H1 (cell line): ENCODE results near the gene MYPN. TPM values are rescaled to one million over a fixed set of nuclear protein-coding genes. Genes with fewer than 3 reads are reported as not detected.

Experiments
- CTCF ChIA-PET: fragments of 300-600 bp; sonication (Branson Sonifier 250); formaldehyde crosslinking; loops from one replicate; lab custom pipeline; 2021; ENCODE audit not compliant: partially characterized antibody; lab: Charles Lee
- POLR2A ChIA-PET: fragments of 300-600 bp; sonication (Branson Sonifier 250); formaldehyde crosslinking; loops from one replicate; lab custom pipeline; 2021; ENCODE audit warnings: inconsistent platforms; ENCODE audit not compliant: partially characterized antibody; lab: Charles Lee
- DNase-seq, 2 experiments: peaks; one replicate each; pipeline versions ENCODE4 v3.0.0 to v3.0.0-alpha.2; 2010 to 2022; ENCODE audit warnings: low spot score in 2 of 2, low read depth in 1 of 2, mixed read lengths in 1 of 2
- FAIRE-seq: peaks from 2 replicates; lab custom pipeline; 2011; peaks lifted over from hg19 to GRCh38; lab: Jason Lieb, UNC
- H2AFZ ChIP-seq: 2 replicates; pipeline ENCODE4 v1.8.1; 2012; ENCODE audit warnings: low read length, inconsistent platforms
- H2AK5ac ChIP-seq: 2 replicates; pipeline ENCODE4 v1.6.1; 2013; ENCODE audit warnings: low read depth, low read length
- H2BK120ac ChIP-seq: replicated peaks from 2 replicates; pipeline ENCODE3; 2013; ENCODE audit warnings: low read depth, low read length, inconsistent platforms
- H2BK12ac ChIP-seq: 2 replicates; pipeline ENCODE4 v1.6.1; 2013; ENCODE audit warnings: low read depth, low read length
- H2BK15ac ChIP-seq: 2 replicates; pipeline ENCODE4 v1.6.1; 2013; ENCODE audit warnings: low read length
- H2BK20ac ChIP-seq: 2 replicates; pipeline ENCODE4 v1.6.1; 2013; ENCODE audit warnings: low read length
- H2BK5ac ChIP-seq: 2 replicates; pipeline ENCODE4 v1.6.1; 2013; ENCODE audit warnings: low read depth, low read length
- H3K14ac ChIP-seq: 2 replicates; pipeline ENCODE4 v1.6.1; 2013; ENCODE audit warnings: inconsistent platforms; ENCODE audit not compliant: insufficient read length
- H3K18ac ChIP-seq: 2 replicates; pipeline ENCODE4 v1.6.1; 2013; ENCODE audit warnings: low read length; ENCODE audit errors: extremely low read depth
- H3K23ac ChIP-seq: 2 replicates; pipeline ENCODE4 v1.6.1; 2013; ENCODE audit warnings: inconsistent platforms; ENCODE audit not compliant: insufficient read length
- H3K23me2 ChIP-seq: 2 replicates; pipeline ENCODE4 v1.6.1; 2013; ENCODE audit warnings: low read depth, low read length
- H3K27ac ChIP-seq: 2 replicates; pipeline ENCODE4 v1.6.1; 2011; ENCODE audit warnings: low read depth, low read length, inconsistent platforms
- H3K27me3 ChIP-seq, 4 experiments: replicated peaks in 1 of 4; 1 replicate in 1 of 4; 2 replicates in 3 of 4; pipeline versions ENCODE4 v1.6.1 to v1.8.1; 2011 to 2013; ENCODE audit warnings: low read length in 3 of 4, mild to moderate bottlenecking in 3 of 4, inconsistent platforms in 2 of 4, mixed read lengths in 2 of 4, moderate library complexity in 1 of 4; ENCODE audit not compliant: control insufficient read depth in 3 of 4, insufficient read depth in 3 of 4; ENCODE audit errors: extremely low read depth in 1 of 4
- H3K36me3 ChIP-seq, 4 experiments: 2 replicates each; pipeline versions ENCODE4 v1.6.1 to v1.8.1; 2011 to 2013; ENCODE audit warnings: mild to moderate bottlenecking in 4 of 4, low read length in 3 of 4, moderate library complexity in 2 of 4, control low read depth in 1 of 4, inconsistent platforms in 1 of 4; ENCODE audit not compliant: insufficient read depth in 4 of 4, control insufficient read depth in 2 of 4
- H3K4ac ChIP-seq: replicated peaks from 2 replicates; pipeline ENCODE3; 2013; ENCODE audit warnings: low read length, low read depth, mixed read lengths, inconsistent platforms; ENCODE audit not compliant: insufficient read length
- H3K4me1 ChIP-seq, 4 experiments: replicated peaks in 1 of 4; 1 replicate in 1 of 4; 2 replicates in 3 of 4; pipeline versions ENCODE4 v1.6.1 to v1.8.1; 2011 to 2013; ENCODE audit warnings: low read length in 3 of 4, inconsistent platforms in 2 of 4, mixed read lengths in 1 of 4; ENCODE audit not compliant: insufficient read depth in 4 of 4, control insufficient read depth in 3 of 4
- H3K4me2 ChIP-seq, 2 experiments: 2 replicates each; pipeline versions ENCODE4 v1.6.1 to v1.8.1; 2011 to 2013; ENCODE audit warnings: low read depth in 2 of 2, low read length in 2 of 2, control low read depth in 1 of 2, inconsistent platforms in 1 of 2, mild to moderate bottlenecking in 1 of 2; ENCODE audit not compliant: insufficient read depth in 1 of 2
- H3K4me3 ChIP-seq, 4 experiments: fragments of 200-600, 300-600 bp in 1 of 4; sonication (generic), shearing (Covaris generic), sonication (Bioruptor Twin) in 1 of 4; 2 replicates each; pipeline versions ENCODE4 v1.5.1 to v1.8.1; 2011 to 2016; ENCODE audit warnings: low read length in 4 of 4, low read depth in 3 of 4, control low read depth in 2 of 4, inconsistent platforms in 2 of 4, mild to moderate bottlenecking in 2 of 4, mixed read lengths in 1 of 4, moderate library complexity in 1 of 4; ENCODE audit not compliant: insufficient read depth in 2 of 4; ENCODE audit errors: extremely low read depth in 1 of 4
- H3K56ac ChIP-seq: replicated peaks from 2 replicates; pipeline ENCODE3; 2013; ENCODE audit warnings: low read depth, mild to moderate bottlenecking, mixed read lengths, low read length, inconsistent platforms; ENCODE audit not compliant: insufficient read length
- H3K79me1 ChIP-seq: 2 replicates; pipeline ENCODE4 v1.6.1; 2013; ENCODE audit warnings: low read depth, low read length, control low read depth
- H3K79me2 ChIP-seq, 2 experiments: 2 replicates each; pipeline versions ENCODE4 v1.6.1 to v1.8.1; 2012 to 2013; ENCODE audit warnings: low read length in 2 of 2, mild to moderate bottlenecking in 2 of 2, inconsistent platforms in 1 of 2; ENCODE audit not compliant: insufficient read depth in 2 of 2, control insufficient read depth in 1 of 2
- H3K9ac ChIP-seq, 4 experiments: replicated peaks in 1 of 4; 1 replicate in 1 of 4; 2 replicates in 3 of 4; pipeline versions ENCODE4 v1.6.1 to v1.8.1; 2011 to 2013; ENCODE audit warnings: low read depth in 3 of 4, low read length in 3 of 4, control low read depth in 2 of 4, mild to moderate bottlenecking in 2 of 4, moderate library complexity in 2 of 4, inconsistent platforms in 1 of 4; ENCODE audit errors: extremely low read depth in 1 of 4
- H3K9me3 ChIP-seq, 2 experiments: 2 replicates each; pipeline versions ENCODE4 v1.6.1 to v1.8.1; 2012 to 2013; ENCODE audit warnings: mild to moderate bottlenecking in 2 of 2, moderate library complexity in 2 of 2, control low read depth in 1 of 2, inconsistent platforms in 1 of 2, low read depth in 1 of 2, low read length in 1 of 2, mixed read lengths in 1 of 2; ENCODE audit not compliant: insufficient read depth in 2 of 2
- H4K20me1 ChIP-seq, 2 experiments: replicated peaks in 1 of 2; 2 replicates each; pipeline versions ENCODE3 to v1.8.1; 2011 to 2013; ENCODE audit warnings: inconsistent platforms in 2 of 2, low read length in 2 of 2, mild to moderate bottlenecking in 1 of 2; ENCODE audit not compliant: insufficient read depth in 2 of 2, control insufficient read depth in 1 of 2
- H4K5ac ChIP-seq: 2 replicates; pipeline ENCODE4 v1.6.1; 2013; ENCODE audit warnings: low read length, low read depth, mixed read lengths, inconsistent platforms; ENCODE audit not compliant: insufficient read length
- H4K8ac ChIP-seq: 2 replicates; pipeline ENCODE4 v1.8.0; 2013; ENCODE audit warnings: mild to moderate bottlenecking, moderate library complexity, low read length, inconsistent platforms; ENCODE audit not compliant: insufficient read depth; ENCODE audit errors: extremely low read depth
- H4K91ac ChIP-seq: replicated peaks from 2 replicates; pipeline ENCODE3; 2013; ENCODE audit warnings: low read length, mixed read lengths, inconsistent platforms; ENCODE audit not compliant: insufficient read length
- CBX8 ChIP-seq: fragments of 300-800, 300-1000 bp; sonication (generic); IDR thresholded peaks from 2 replicates; pipeline ENCODE4 v1.7.1; 2016; ENCODE audit warnings: low read depth, low read length, borderline replicate concordance
- CREB1 ChIP-seq: IDR thresholded peaks from 2 replicates; pipeline ENCODE4 v1.6.1; 2012; ENCODE audit warnings: inconsistent platforms
- GTF2F1 ChIP-seq: IDR thresholded peaks from 2 replicates; pipeline ENCODE4 v1.6.1; 2012; ENCODE audit warnings: low read depth, low read length, improper control_type of control experiment, borderline replicate concordance
- MAFK ChIP-seq: IDR thresholded peaks from 2 replicates; pipeline ENCODE4 v1.6.1; 2012; ENCODE audit warnings: low read depth, mild to moderate bottlenecking, improper control_type of control experiment, low read length
- NANOG ChIP-seq: IDR thresholded peaks from 2 replicates; pipeline ENCODE4 v1.6.1; 2011; ENCODE audit warnings: low read length, low read depth, mild to moderate bottlenecking, inconsistent platforms; ENCODE audit not compliant: insufficient read depth, poor library complexity, severe bottlenecking
- RBBP5 ChIP-seq: IDR thresholded peaks from 2 replicates; pipeline ENCODE4 v1.7.1; 2012; ENCODE audit warnings: low read depth, mild to moderate bottlenecking, inconsistent platforms, low read length, moderate library complexity, borderline replicate concordance
- SP4 ChIP-seq: IDR thresholded peaks from 2 replicates; pipeline ENCODE4 v1.6.1; 2012; ENCODE audit warnings: low read length, inconsistent platforms
- USF2 ChIP-seq: IDR thresholded peaks from 2 replicates; pipeline ENCODE4 v1.6.1; 2011; ENCODE audit warnings: low read length, improper control_type of control experiment
- WGBS, 2 experiments: shearing (Covaris generic) in 1 of 2; methylation state at CpG; one replicate each; pipeline versions ENCODE4 v1.1.6 to v1.1.7; 2013 to 2015; ENCODE audit warnings: low lambda C conversion rate in 2 of 2, mixed read lengths in 2 of 2, inconsistent platforms in 1 of 2, low coverage in 1 of 2, missing lambda C conversion rate in 1 of 2; ENCODE audit not compliant: insufficient replicate concordance in 2 of 2, insufficient coverage in 1 of 2, insufficient read length in 1 of 2; ENCODE audit errors: extremely low coverage in 1 of 2, missing lambda C conversion rate in 1 of 2; 5-methylcytosine and 5-hydroxymethylcytosine counted together
- polyA plus RNA-seq, 7 experiments: library from polyadenylated mRNA; depleted of rRNA in 3 of 7; stranded (reverse) in 5 of 7; unstranded in 2 of 7; fragments of >200 nt in 5 of 7; fragments of 200-250 nt in 2 of 7; gene quantifications; 1 replicate in 5 of 7; 2 replicates in 1 of 7; 4 replicates in 1 of 7; pipeline versions ENCODE4 v1.2.1 to v1.2.3, GENCODE V29; 2011 to 2013; ENCODE audit warnings: missing spikeins in 2 of 7, mixed read lengths in 2 of 7
- total RNA-seq: library from RNA; stranded (reverse); fragmentation: NEBNext Ultra II Directional; extraction: Animal tissue kit (Norgen Biotek cat#: 25700); gene quantifications from 2 replicates; pipeline ENCODE4 v1.2.1, GENCODE V29; 2021

The MYPN gene
- total and polyA plus RNA-seq, 2 of the 8 experiments (the other 6 are each of a cell fraction or from before 2014, with no cell fraction given), result not detected

- Histone ChIP-seq H3K9me3 (no peaks in the 10 kb centered on the region), H2BK120ac (no peak overlapping the region), H3K23me2 (no peaks in the 10 kb centered on the region; the same call in 1 of the 2 replicates), H3K79me2 (no peaks in the 10 kb centered on the region), H3K18ac (no peak overlapping the region), H3K27ac (no peak overlapping the region), H2AK5ac (no peak overlapping the region), H2BK15ac (no peak overlapping the region), H2BK5ac (0 out of 2 replicates have a peak overlapping the region, but pooled peaks have one; percentile 64), H3K4me2 (no peak overlapping the region), H3K23ac (no peak overlapping the region), H3K9ac (no peak overlapping the region), H2AFZ (no peak overlapping the region)
- CTCF ChIA-PET, result interaction anchor here (0.6 kb wide), 1 partner anchor 108 kb away, joined by 3 read pairs; no protein-coding TSS in a partner anchor
- TF ChIP-seq MAFK, result no peak
- no peak for TF ChIP-seq SP4
- no peak for TF ChIP-seq CBX8
- no peak for TF ChIP-seq USF2
- no peak for TF ChIP-seq NANOG
- no peak for TF ChIP-seq RBBP5
- no peak for TF ChIP-seq GTF2F1
- no peak for TF ChIP-seq CREB1
- TF ChIP-seq, all 59 proteins: peak for 0
- H3K27me3 ChIP-seq, result no peaks in the 10 kb centered on the region
- no peak for FAIRE-seq
- H2BK20ac ChIP-seq, result no peak overlapping the region
- H3K4ac ChIP-seq, result no peak overlapping the region
- 86% methylated on average over 3 of the region's 3 CpGs; no CpG with 5 or more reads in 1 of the 2 experiments for WGBS, 2 experiments
- no peaks in the 10 kb centered on the region for H3K4me1 ChIP-seq
- DNase-seq, result no peak
- no peaks in the 10 kb centered on the region for H3K36me3 ChIP-seq
- no peak overlapping the region for H4K5ac ChIP-seq
- no peak overlapping the region for H4K8ac ChIP-seq
- H3K79me1 ChIP-seq, result no peaks in the 10 kb centered on the region
- POLR2A ChIA-PET, result interaction anchor here (0.6 kb wide), 1 partner anchor 280 kb away, joined by 3 read pairs; no protein-coding TSS in a partner anchor
- no peak overlapping the region for H4K91ac ChIP-seq
- H2BK12ac ChIP-seq, result no peak overlapping the region
- no peak overlapping the region for H3K56ac ChIP-seq
- no peak overlapping the region for H3K14ac ChIP-seq
- H3K4me3 ChIP-seq, result no peak overlapping the region
- no peaks in the 10 kb centered on the region for H4K20me1 ChIP-seq
Measured at GRCh38 chr10:68179016-68179415, 69.7 kb downstream of the MYPN start.
